Ishikawa (cell line): ENCODE measurements around the gene STRA6.

Experiments used
- EP300 ChIP-seq: IDR thresholded peaks from 2 replicates; pipeline ENCODE4 v1.6.1; 2012; ENCODE audit warnings: borderline replicate concordance
- RAD21 ChIP-seq: IDR thresholded peaks from 2 replicates; pipeline ENCODE4 v1.6.1; 2012; ENCODE audit warnings: low read depth
- TEAD4 ChIP-seq: IDR thresholded peaks from 2 replicates; pipeline ENCODE4 v1.6.1; 2012

DNA sequence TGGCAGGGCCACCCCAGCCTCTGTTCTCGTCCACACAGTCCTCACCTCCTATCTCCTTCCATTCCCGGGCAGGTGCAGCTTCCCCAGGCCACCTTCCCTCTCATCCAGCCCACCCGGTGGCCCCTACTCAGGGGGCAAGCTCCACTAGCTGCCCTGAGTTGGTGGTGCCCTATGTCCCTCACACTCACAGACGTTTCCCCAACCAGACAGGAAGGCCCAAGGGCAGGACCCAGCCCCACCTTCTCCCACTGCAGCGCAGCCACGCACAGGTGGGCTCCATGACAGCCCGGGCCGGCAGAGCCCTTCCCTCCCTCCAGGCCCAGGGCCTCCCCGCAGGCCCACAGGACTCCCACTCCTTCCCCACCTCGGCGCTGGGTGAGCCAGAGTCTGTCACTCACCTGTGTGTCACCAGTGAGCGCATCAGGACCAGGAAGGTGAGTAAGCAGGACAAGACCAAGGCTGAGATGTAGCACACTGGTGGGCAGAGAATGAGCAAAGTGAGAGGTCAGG is 17.9 kb downstream of the STRA6 start:
- no peak for TF ChIP-seq EP300
- TF ChIP-seq RAD21 = no peak
- TF ChIP-seq TEAD4 = no peak
